A549 (cell line): Measurements from ENCODE around the gene NAV2.

Source experiments
- CEBPB ChIP-seq, 2 experiments: fragments of >200 bp in 1 of 2; sonication (Bioruptor Twin) in 1 of 2; formaldehyde crosslinking in 1 of 2; IDR thresholded peaks; 2 replicates each; pipeline ENCODE4 v1.6.1; 2012 to 2016
- EHMT2 ChIP-seq: fragments of 200-600 bp; sonication (generic); IDR thresholded peaks from 2 replicates; pipeline ENCODE4 v1.6.1; 2016; ENCODE audit warnings: antibody characterized with exemption, low read depth, mild to moderate bottlenecking, moderate library complexity
- EP300 ChIP-seq, 2 experiments: fragments of >200 bp; sonication (Bioruptor Twin); formaldehyde crosslinking; IDR thresholded peaks; 2 replicates in 1 of 2; 3 replicates in 1 of 2; pipeline ENCODE4 v1.6.1; 2016 to 2017
- HDAC2 ChIP-seq: fragments of 200-600 bp; sonication (generic); IDR thresholded peaks from 2 replicates; pipeline ENCODE4 v1.6.1; 2016
- MAFK ChIP-seq: fragments of 450-650 bp; IDR thresholded peaks from 2 replicates; pipeline ENCODE4 v1.6.1; 2014; ENCODE audit not compliant: partially characterized antibody
- POLR2A ChIP-seq: IDR thresholded peaks from 2 replicates; pipeline ENCODE4 v1.6.1; 2012; ENCODE audit warnings: mild to moderate bottlenecking, low read length
- RAD21 ChIP-seq, 2 experiments: fragments of >200 bp in 1 of 2; sonication (Bioruptor Twin) in 1 of 2; formaldehyde crosslinking in 1 of 2; IDR thresholded peaks in 1 of 2; conservative IDR thresholded peaks in 1 of 2; 2 replicates in 1 of 2; 3 replicates in 1 of 2; pipeline ENCODE4 v1.6.1; 2012 to 2018; ENCODE audit warnings: inconsistent platforms in 1 of 2
- TF ChIP-seq, protein P1 (sequence below): fragments of >200 bp; sonication (Bioruptor Twin); formaldehyde crosslinking; IDR thresholded peaks from 3 replicates; pipeline ENCODE4 v1.5.1; 2016
- TF ChIP-seq, protein P2 (sequence below): IDR thresholded peaks from 2 replicates; pipeline ENCODE4 v1.6.1; 2012
- TF ChIP-seq, protein P3 (sequence below): fragments of 150-350 bp; IDR thresholded peaks from 2 replicates; pipeline ENCODE4 v1.6.1; 2014; ENCODE audit warnings: low read depth, mild to moderate bottlenecking, low read length

DNA sequence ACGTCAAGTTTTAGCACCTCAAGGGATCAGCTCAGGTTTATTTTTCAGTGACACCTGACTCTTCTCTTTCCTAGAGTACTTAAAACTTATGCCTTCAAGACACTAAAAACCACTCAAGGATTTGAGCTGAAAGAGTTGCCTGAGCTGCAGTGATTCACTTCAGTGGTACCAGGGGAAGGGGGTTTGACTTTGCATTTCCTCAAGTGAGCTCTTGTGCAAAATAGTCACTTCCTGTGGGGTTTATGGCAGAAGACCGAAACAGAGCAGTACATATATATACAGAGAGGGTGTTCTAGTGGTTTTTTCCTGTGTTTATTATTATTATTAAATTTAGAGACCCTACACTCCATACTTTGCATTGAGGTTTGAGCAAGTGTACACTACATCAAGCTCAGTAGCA lies 386.9 kb downstream of the NAV2 start:
- TF ChIP-seq MAFK: no peak
- TF ChIP-seq EHMT2: no peak
- no peak for TF ChIP-seq POLR2A
- TF ChIP-seq, protein P1, sequence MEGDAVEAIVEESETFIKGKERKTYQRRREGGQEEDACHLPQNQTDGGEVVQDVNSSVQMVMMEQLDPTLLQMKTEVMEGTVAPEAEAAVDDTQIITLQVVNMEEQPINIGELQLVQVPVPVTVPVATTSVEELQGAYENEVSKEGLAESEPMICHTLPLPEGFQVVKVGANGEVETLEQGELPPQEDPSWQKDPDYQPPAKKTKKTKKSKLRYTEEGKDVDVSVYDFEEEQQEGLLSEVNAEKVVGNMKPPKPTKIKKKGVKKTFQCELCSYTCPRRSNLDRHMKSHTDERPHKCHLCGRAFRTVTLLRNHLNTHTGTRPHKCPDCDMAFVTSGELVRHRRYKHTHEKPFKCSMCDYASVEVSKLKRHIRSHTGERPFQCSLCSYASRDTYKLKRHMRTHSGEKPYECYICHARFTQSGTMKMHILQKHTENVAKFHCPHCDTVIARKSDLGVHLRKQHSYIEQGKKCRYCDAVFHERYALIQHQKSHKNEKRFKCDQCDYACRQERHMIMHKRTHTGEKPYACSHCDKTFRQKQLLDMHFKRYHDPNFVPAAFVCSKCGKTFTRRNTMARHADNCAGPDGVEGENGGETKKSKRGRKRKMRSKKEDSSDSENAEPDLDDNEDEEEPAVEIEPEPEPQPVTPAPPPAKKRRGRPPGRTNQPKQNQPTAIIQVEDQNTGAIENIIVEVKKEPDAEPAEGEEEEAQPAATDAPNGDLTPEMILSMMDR: no peak
- TF ChIP-seq EP300 (IDR thresholded peaks at IDR 0.05): no peak
- TF ChIP-seq, protein P2, sequence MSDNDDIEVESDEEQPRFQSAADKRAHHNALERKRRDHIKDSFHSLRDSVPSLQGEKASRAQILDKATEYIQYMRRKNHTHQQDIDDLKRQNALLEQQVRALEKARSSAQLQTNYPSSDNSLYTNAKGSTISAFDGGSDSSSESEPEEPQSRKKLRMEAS: no peak
- TF ChIP-seq RAD21 (conservative IDR thresholded peaks at IDR 0.05 in 1 of 2, IDR thresholded peaks at IDR 0.05 in 1 of 2): no peak
- TF ChIP-seq CEBPB (IDR thresholded peaks at IDR 0.05): no peak
- TF ChIP-seq HDAC2: no peak
- TF ChIP-seq, protein P3, sequence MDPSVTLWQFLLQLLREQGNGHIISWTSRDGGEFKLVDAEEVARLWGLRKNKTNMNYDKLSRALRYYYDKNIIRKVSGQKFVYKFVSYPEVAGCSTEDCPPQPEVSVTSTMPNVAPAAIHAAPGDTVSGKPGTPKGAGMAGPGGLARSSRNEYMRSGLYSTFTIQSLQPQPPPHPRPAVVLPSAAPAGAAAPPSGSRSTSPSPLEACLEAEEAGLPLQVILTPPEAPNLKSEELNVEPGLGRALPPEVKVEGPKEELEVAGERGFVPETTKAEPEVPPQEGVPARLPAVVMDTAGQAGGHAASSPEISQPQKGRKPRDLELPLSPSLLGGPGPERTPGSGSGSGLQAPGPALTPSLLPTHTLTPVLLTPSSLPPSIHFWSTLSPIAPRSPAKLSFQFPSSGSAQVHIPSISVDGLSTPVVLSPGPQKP: no peak
